Measurements from ENCODE around the gene ATP8B4. TPM values are rescaled to one million over a fixed set of nuclear protein-coding genes. Genes with fewer than 3 reads are reported as not detected.

ATP8B4 gene
- total and polyA plus RNA-seq, 12 donors = 2.1 to 23.9 (median 4.9) TPM

DNA sequence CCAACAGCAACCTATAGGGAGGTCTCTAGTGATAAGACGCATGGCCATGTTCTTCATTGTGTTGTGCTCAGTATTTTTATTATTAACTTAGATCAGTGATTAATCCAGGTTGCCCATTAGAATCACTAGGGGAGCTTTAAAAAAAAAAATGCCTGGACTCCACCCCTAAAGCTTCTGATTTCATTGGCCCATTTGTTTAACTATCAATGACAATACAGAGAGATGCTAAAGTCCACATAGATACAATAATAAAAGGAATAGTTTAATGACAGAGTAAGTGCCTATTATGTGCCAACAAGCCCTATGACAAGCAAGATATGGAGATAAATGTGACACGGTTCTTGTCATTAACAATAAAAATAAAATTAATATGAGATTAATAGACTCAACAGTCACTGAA is 55.8 kb downstream of the ATP8B4 start:
- H3K4me3 ChIP-seq = no peak overlapping the region
- H3K36me3 ChIP-seq (replicated peaks in 1 of 2) = no peaks in the 10 kb centered on the region
- intact Hi-C loops (cut with DNase I) = no loop called here
- DNase-seq = no peak
- H3K4me1 ChIP-seq (replicated peaks in 1 of 2) = peaks cover 0 to 3% of the 10 kb centered on the region in 2 donors
- 76 to 88% (median 82%) methylated on average over 2 of the region's 2 CpGs for WGBS, 4 donors
- no peak overlapping the region for H3K27ac ChIP-seq
- TF ChIP-seq POLR2A (IDR thresholded peaks at IDR 0.05) = no peak
- TF ChIP-seq, protein P1, sequence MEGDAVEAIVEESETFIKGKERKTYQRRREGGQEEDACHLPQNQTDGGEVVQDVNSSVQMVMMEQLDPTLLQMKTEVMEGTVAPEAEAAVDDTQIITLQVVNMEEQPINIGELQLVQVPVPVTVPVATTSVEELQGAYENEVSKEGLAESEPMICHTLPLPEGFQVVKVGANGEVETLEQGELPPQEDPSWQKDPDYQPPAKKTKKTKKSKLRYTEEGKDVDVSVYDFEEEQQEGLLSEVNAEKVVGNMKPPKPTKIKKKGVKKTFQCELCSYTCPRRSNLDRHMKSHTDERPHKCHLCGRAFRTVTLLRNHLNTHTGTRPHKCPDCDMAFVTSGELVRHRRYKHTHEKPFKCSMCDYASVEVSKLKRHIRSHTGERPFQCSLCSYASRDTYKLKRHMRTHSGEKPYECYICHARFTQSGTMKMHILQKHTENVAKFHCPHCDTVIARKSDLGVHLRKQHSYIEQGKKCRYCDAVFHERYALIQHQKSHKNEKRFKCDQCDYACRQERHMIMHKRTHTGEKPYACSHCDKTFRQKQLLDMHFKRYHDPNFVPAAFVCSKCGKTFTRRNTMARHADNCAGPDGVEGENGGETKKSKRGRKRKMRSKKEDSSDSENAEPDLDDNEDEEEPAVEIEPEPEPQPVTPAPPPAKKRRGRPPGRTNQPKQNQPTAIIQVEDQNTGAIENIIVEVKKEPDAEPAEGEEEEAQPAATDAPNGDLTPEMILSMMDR (IDR thresholded peaks at IDR 0.05) = no peak
- no peaks in the 10 kb centered on the region for H3K27me3 ChIP-seq
- H3K9me3 ChIP-seq (replicated peaks in 1 of 3) = no peaks in the 10 kb centered on the region

DNA sequence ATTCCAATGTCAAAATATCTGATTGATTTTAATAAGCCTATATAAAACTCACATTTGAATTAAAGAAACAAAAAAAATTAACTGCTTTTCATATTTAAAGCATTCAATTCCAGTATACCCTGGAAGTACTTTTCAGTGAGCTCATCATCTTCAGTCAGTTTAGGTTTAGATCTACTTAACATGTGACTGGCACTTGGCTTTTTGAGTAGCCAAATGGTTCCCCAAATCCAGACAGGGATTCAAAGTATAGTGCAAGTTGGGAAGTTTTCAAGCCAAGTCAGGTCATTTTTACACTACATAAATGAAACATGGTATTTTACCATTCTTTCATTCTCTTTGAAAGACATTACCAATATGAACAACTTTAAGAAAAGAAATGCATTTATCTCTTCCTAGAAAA is 57.5 kb downstream of the ATP8B4 start:
- H3K36me3 ChIP-seq (replicated peaks in 1 of 2) = no peaks in the 10 kb centered on the region
- intact Hi-C loops (cut with DNase I) = no loop called here
- H3K4me1 ChIP-seq (replicated peaks in 1 of 2) = peaks cover 0 to 5% of the 10 kb centered on the region in 2 donors
- no peak overlapping the region for H3K27ac ChIP-seq
- TF ChIP-seq POLR2A (IDR thresholded peaks at IDR 0.05) = no peak
- TF ChIP-seq, protein P1 (IDR thresholded peaks at IDR 0.05) = no peak
- DNase-seq = no peak
- H3K9me3 ChIP-seq (replicated peaks in 1 of 3) = no peaks in the 10 kb centered on the region
- H3K27me3 ChIP-seq = no peaks in the 10 kb centered on the region
- no peak overlapping the region for H3K4me3 ChIP-seq

DNA sequence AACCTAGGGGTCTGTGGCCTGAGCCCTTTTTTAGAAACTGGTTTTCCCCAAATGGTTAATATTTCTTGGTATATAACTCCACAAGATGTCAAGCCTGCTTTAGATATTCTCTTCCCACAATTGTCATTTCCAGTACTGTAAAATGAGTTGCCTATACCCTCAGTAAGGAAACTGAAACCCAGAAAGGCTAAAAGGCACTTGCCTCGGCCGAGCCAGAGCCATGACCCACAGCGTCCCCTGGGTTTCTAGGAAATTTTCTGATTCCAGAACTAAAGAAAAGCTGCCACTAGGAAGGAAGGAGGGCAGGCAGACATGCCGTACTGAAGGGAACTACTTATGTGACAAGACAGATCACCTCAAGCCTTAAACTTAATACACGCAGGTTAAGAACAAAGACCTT is 59.1 kb downstream of the ATP8B4 start:
- Histone ChIP-seq H3K27me3 (no peaks in the 10 kb centered on the region), H3K4me3 (no peak overlapping the region), H3K9me3 (replicated peaks in 1 of 3) (no peaks in the 10 kb centered on the region), H3K27ac (no peak overlapping the region), H3K4me1 (replicated peaks in 1 of 2) (peaks cover 0 to 5% of the 10 kb centered on the region in 2 donors), H3K36me3 (replicated peaks in 1 of 2) (no peaks in the 10 kb centered on the region)
- intact Hi-C loops (cut with DNase I) = no loop called here
- no peak for TF ChIP-seq POLR2A (IDR thresholded peaks at IDR 0.05)
- TF ChIP-seq, protein P1 (IDR thresholded peaks at IDR 0.05) = no peak
- 51 to 61% (median 59%) methylated on average over 5 of the region's 5 CpGs for WGBS, 4 donors
- no peak for DNase-seq

DNA sequence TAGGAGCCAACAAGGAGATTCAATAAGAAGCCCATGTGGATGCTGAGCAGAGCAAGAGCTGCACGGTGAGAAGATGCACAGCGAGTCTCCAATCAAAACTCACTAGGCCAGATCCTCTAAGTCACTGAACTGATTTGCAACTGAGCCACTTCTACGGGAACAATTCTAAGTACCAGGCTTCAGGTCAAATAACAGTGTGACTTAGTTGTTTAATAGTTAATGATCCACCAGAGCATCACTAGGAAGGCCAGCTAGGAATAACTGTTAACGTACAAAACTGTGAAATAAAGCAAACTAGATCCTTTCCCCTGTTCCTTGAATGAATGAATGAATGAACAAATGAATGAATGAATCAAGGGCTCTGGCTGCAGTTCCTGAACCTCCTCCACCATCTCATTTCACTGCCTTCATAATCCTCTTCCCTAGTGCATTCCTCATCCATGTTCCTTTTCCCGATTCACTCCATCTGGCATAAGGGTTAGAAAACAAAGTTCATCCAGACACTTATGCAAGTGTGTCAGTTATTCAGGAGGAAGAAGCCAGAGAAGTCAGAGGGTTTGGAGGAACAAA is 59.7 kb downstream of the ATP8B4 start:
- Histone ChIP-seq H3K4me3 (no peak overlapping the region), H3K27me3 (no peaks in the 10 kb centered on the region), H3K9me3 (replicated peaks in 1 of 3) (no peaks in the 10 kb centered on the region), H3K27ac (no peak overlapping the region), H3K4me1 (replicated peaks in 1 of 2) (peaks cover 0 to 5% of the 10 kb centered on the region in 2 donors), H3K36me3 (replicated peaks in 1 of 2) (no peaks in the 10 kb centered on the region)
- WGBS, 4 donors = 88 to 94% (median 90%) methylated on average over 5 of the region's 5 CpGs
- intact Hi-C loops (cut with DNase I) = no loop called here
- TF ChIP-seq, protein P1 (IDR thresholded peaks at IDR 0.05) = no peak
- no peak for TF ChIP-seq POLR2A (IDR thresholded peaks at IDR 0.05)
- no peak for DNase-seq
